Kidney epithelial cell (primary cell): ENCODE results near the gene CDH5. TPM values are rescaled to one million over a fixed set of nuclear protein-coding genes. Genes with fewer than 3 reads are reported as not detected.

ENCODE experiments used
- DNase-seq: peaks from one replicate; pipeline ENCODE4 v3.0.0-alpha.2; 2010; ENCODE audit warnings: low read depth
- H3K27me3 ChIP-seq: 2 replicates; pipeline ENCODE4 v1.6.0; 2011; ENCODE audit warnings: low read length; ENCODE audit not compliant: control insufficient read depth, insufficient read depth
- H3K36me3 ChIP-seq: 2 replicates; pipeline ENCODE4 v1.5.1; 2011; ENCODE audit warnings: low read length; ENCODE audit not compliant: control insufficient read depth, insufficient read depth
- H3K4me3 ChIP-seq: 2 replicates; pipeline ENCODE4 v1.5.1; 2011; ENCODE audit warnings: low read depth, mild to moderate bottlenecking, control low read depth, low read length
- CTCF ChIP-seq: IDR thresholded peaks from 2 replicates; pipeline ENCODE4 v1.5.1; 2011; ENCODE audit warnings: mild to moderate bottlenecking, moderate library complexity, low read length, control low read depth, inconsistent platforms; ENCODE audit not compliant: insufficient read depth, poor library complexity, severe bottlenecking
- total RNA-seq: library from RNA; depleted of rRNA; stranded (reverse); fragments of >200 nt; gene quantifications from 2 replicates; pipeline ENCODE4 v1.2.3, GENCODE V29; 2015

CDH5 gene
- total RNA-seq, 1 donor from 2014 or later: 0.67 TPM

DNA sequence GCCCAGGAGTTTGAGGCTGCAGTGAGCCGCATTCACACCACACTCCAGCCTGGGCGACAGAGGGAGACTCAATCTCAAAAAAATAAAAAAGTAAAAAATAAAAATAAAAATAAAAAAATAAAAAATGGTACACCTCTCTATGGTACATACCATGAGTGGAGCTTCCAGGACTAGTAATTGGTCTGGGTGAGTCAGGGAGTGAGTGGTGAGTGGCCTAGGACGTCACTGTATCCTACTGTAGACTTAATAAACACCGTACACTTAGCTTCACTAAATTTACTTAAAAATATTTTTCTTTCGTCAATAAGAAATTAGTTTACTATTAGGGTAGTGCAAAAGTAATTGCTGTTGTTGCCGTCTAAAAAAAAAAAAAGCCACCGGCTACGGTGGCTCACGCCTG is 9.0 kb downstream of the CDH5 start:
- H3K36me3 ChIP-seq: no peaks in the 10 kb centered on the region
- H3K4me3 ChIP-seq: no peak overlapping the region
- no peak for DNase-seq
- peaks cover 4% of the 10 kb centered on the region for H3K27me3 ChIP-seq
- no peak for TF ChIP-seq CTCF

- Histone ChIP-seq H3K27me3 (peaks cover 4% of the 10 kb centered on the region), H3K4me3 (no peak overlapping the region), H3K36me3 (no peaks in the 10 kb centered on the region)
- no peak for TF ChIP-seq CTCF
- DNase-seq: no peak
These were observed 9.6 kb downstream of the CDH5 start for GRCh38 chr16:66376114-66376513.

GRCh38 chr16:66376577-66377305 is 10.2 kb downstream of the CDH5 start:
- peaks cover 4% of the 10 kb centered on the region for H3K27me3 ChIP-seq
- no peak for TF ChIP-seq CTCF
- DNase-seq: no peak
- H3K4me3 ChIP-seq: no peak overlapping the region
- no peaks in the 10 kb centered on the region for H3K36me3 ChIP-seq

DNA sequence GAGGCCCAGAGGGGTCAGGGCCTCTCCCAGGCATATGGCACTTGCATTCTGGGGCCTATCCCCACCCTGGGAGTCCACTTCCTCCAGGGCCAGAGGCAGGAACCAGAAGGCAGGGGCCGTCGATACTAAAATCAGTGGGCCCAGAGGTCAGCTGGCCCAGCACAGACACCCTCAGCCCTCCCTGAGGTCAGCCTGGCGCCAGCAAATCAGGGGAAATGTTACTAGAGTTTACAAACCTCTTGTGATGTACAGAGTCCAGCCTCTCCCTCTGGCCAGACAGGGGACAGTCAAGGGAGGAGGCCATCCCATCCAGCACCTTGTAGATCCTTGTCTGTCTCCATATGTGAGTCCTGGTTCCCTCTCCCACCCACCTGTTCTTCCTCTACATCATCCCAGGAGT is 10.8 kb downstream of the CDH5 start:
- no peak for DNase-seq
- no peak overlapping the region for H3K4me3 ChIP-seq
- no peak for TF ChIP-seq CTCF
- H3K27me3 ChIP-seq: peaks cover 4% of the 10 kb centered on the region
- H3K36me3 ChIP-seq: no peaks in the 10 kb centered on the region

DNA sequence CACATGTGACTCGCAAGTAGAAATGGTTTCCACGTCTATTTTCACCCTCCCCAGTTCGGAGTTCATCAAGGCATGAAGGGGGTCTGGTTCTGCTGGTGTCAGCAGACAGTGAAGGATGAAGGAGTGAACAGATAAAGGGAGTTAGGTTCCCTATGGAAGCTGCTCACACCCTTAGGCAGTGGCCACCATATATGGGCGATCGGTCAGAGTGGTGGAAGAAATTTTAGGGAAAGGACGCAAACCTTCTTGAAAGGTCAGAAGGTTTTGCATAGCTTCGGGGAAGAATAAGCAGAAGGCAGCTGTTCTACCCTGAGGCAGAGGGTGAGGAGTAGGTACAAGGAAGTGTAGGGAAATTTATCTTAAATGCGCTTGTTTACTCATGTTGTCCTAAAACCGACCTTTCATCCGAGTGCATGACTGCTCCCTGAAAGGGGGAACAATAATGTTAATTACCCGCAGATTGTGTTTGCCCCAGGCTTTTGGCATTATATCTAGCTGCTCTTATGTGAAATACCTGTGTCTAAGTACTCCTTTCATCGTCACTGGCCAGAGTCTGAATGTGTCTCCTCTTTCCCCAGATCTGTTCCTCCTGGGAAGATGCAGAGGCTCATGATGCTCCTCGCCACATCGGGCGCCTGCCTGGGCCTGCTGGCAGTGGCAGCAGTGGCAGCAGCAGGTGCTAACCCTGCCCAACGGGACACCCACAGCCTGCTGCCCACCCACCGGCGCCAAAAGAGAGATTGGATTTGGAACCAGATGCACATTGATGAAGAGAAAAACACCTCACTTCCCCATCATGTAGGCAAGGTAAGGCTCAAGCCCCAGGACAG is 12.5 kb downstream of the CDH5 start:
- H3K4me3 ChIP-seq: no peak overlapping the region
- no peak for DNase-seq
- H3K36me3 ChIP-seq: no peaks in the 10 kb centered on the region
- TF ChIP-seq CTCF: no peak
- H3K27me3 ChIP-seq: peaks cover 3% of the 10 kb centered on the region

- no peak for DNase-seq
- no peak for TF ChIP-seq CTCF
These were observed 13.1 kb downstream of the CDH5 start for GRCh38 chr16:66379571-66379941.

More at GRCh38 chr16:66379571-66379941, 13.1 kb downstream of the CDH5 start:
- Histone ChIP-seq H3K27me3 (no peaks in the 10 kb centered on the region), H3K4me3 (no peak overlapping the region), H3K36me3 (no peaks in the 10 kb centered on the region)
